Natural killer cell (primary cell): ENCODE measurements around the gene KCND2. TPM values are rescaled to one million over a fixed set of nuclear protein-coding genes. Genes with fewer than 3 reads are reported as not detected.

Experiments used
- ATAC-seq, 3 donors: fragments of 150-1000 bp in 2 of 3; fragments of 200-7000 bp in 1 of 3; cut with Tn5 transposase; 1 replicate in 1 of 3; 2 replicates in 2 of 3; pipeline ENCODE4 v1.10.0; 2021; ENCODE audit warnings: mild to moderate bottlenecking in 2 of 3, moderate library complexity in 2 of 3
- DNase-seq, 2 donors: peaks; one replicate each; pipeline versions ENCODE4 v3.0.0 to v3.0.0-alpha.2; 2013 to 2021; ENCODE audit warnings: mixed read lengths in 1 of 2
- H3K27ac ChIP-seq: one replicate; pipeline ENCODE4 v1.5.1; 2013; ENCODE audit warnings: mild to moderate bottlenecking, low read length
- H3K27me3 ChIP-seq: one replicate; pipeline ENCODE4 v1.6.1; 2013; ENCODE audit warnings: low read length; ENCODE audit not compliant: control insufficient read depth, insufficient read depth
- H3K36me3 ChIP-seq: one replicate; pipeline ENCODE4 v1.6.1; 2013; ENCODE audit warnings: low read length; ENCODE audit not compliant: control insufficient read depth, insufficient read depth
- H3K4me1 ChIP-seq: one replicate; pipeline ENCODE4 v1.6.1; 2013; ENCODE audit warnings: low read length; ENCODE audit not compliant: control insufficient read depth, insufficient read depth
- H3K4me3 ChIP-seq: one replicate; pipeline ENCODE4 v1.5.1; 2013; ENCODE audit warnings: low read length
- H3K9me3 ChIP-seq: one replicate; pipeline ENCODE4 v1.6.1; 2013; ENCODE audit warnings: low read length; ENCODE audit not compliant: control insufficient read depth, insufficient read depth
- H3K27ac Mint-ChIP-seq, 2 donors: one replicate each; pipeline ENCODE4 v1.8.0; 2022; ENCODE audit warnings: mild to moderate bottlenecking in 2 of 2, mixed read lengths in 2 of 2, moderate library complexity in 1 of 2
- H3K27me3 Mint-ChIP-seq, 2 donors: one replicate each; pipeline ENCODE4 v1.8.0; 2022; ENCODE audit warnings: low read depth in 2 of 2, mixed read lengths in 2 of 2
- H3K36me3 Mint-ChIP-seq: one replicate; pipeline ENCODE4 v1.8.0; 2022; ENCODE audit warnings: mixed read lengths
- H3K4me1 Mint-ChIP-seq, 2 donors: one replicate each; pipeline ENCODE4 v1.8.0; 2022; ENCODE audit warnings: mixed read lengths in 2 of 2
- H3K4me3 Mint-ChIP-seq: one replicate; pipeline ENCODE4 v1.8.0; 2022; ENCODE audit warnings: mild to moderate bottlenecking, moderate library complexity, mixed read lengths
- H3K9me3 Mint-ChIP-seq, 2 donors: one replicate each; pipeline ENCODE4 v1.8.0; 2022; ENCODE audit warnings: mixed read lengths in 2 of 2
- CTCF ChIP-seq: fragments of 200-600 bp; IDR thresholded peaks from one replicate; pipeline ENCODE4 v1.8.0; 2022; ENCODE audit warnings: antibody characterized with exemption
- WGBS: methylation state at CpG from one replicate; pipeline ENCODE4 v1.1.7; 2013; ENCODE audit warnings: missing lambda C conversion rate; ENCODE audit not compliant: insufficient coverage; 5-methylcytosine and 5-hydroxymethylcytosine counted together
- intact Hi-C: fragments of 100-400 bp; cut with micrococcal nuclease; formaldehyde crosslinking; loops from one replicate; pipeline ENCODE4 v1.14.2; 2022
- total RNA-seq, 4 donors: library from RNA; stranded (reverse); fragments of 120-200 nt in 1 of 4; gene quantifications; one replicate each; pipeline versions ENCODE4 v1.2.3 to v1.2.4, GENCODE V29; 2013 to 2022

The KCND2 gene
- total RNA-seq, 3 donors from 2014 or later (not counting 1 experiment from before 2014, with no cell fraction given), result not detected

GRCh38 chr7:120662291-120662690 lies 389.3 kb downstream of the KCND2 start:
- Histone ChIP-seq H3K36me3 (no peaks in the 10 kb centered on the region), H3K4me1 (no peaks in the 10 kb centered on the region), H3K9me3 (no peaks in the 10 kb centered on the region), H3K27me3 (no peaks in the 10 kb centered on the region), H3K4me3 (no peak overlapping the region), H3K27ac (no peak overlapping the region)
- Mint-ChIP-seq H3K36me3 (no peaks in the 10 kb centered on the region), H3K27me3 (no peaks in the 10 kb centered on the region), H3K9me3 (peaks cover 0 to 2% of the 10 kb centered on the region in 2 donors), H3K4me1 (no peaks in the 10 kb centered on the region), H3K4me3 (no peak overlapping the region), H3K27ac (no peak overlapping the region)
- DNase-seq (no peak), ATAC-seq (no peak)
- intact Hi-C loops, result no loop called here
- no peak for TF ChIP-seq CTCF

- DNase-seq (no peak), ATAC-seq (no peak)
- no peaks in the 10 kb centered on the region for H3K36me3 ChIP-seq
- no peaks in the 10 kb centered on the region for H3K9me3 ChIP-seq
- TF ChIP-seq CTCF, result no peak
- no peak overlapping the region for H3K4me3 ChIP-seq
- intact Hi-C loops, result no loop called here
- no peak overlapping the region for H3K27ac ChIP-seq
- Mint-ChIP-seq H3K27me3 (no peaks in the 10 kb centered on the region), H3K4me1 (no peaks in the 10 kb centered on the region), H3K27ac (no peak overlapping the region), H3K9me3 (no peaks in the 10 kb centered on the region), H3K36me3 (no peaks in the 10 kb centered on the region), H3K4me3 (no peak overlapping the region)
- WGBS, result no CpG with 5 or more reads among the region's 1 CpG
- H3K4me1 ChIP-seq, result no peaks in the 10 kb centered on the region
- H3K27me3 ChIP-seq, result no peaks in the 10 kb centered on the region
Observed at GRCh38 chr7:120665068-120665467, 392.1 kb downstream of the KCND2 start.

DNA sequence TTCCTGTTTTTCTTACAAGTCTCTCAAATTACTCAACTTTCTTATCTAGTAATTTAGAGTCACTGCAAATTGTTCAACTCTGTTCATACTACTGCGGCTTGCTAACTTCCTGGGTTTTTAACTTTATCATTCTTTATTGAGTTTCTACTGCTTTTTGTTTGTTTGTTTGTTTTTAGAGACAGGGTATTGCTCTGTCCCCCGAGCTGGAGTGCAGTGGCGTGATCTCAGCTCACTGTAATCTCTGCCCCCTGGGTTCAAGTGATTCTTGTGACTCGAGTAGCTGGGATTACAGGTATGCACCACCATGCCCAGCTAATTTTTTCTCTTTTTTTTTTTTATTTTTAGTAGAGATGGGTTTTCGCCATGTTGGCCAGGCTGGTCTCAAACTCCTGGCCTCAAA lies 402.1 kb downstream of the KCND2 start:
- no peaks in the 10 kb centered on the region for H3K36me3 ChIP-seq
- DNase-seq (no peak), ATAC-seq (no peak)
- no peaks in the 10 kb centered on the region for H3K27me3 ChIP-seq
- no peaks in the 10 kb centered on the region for H3K27me3 Mint-ChIP-seq
- H3K27ac ChIP-seq, result no peak overlapping the region
- no peak overlapping the region for H3K27ac Mint-ChIP-seq
- no peaks in the 10 kb centered on the region for H3K9me3 ChIP-seq
- no peaks in the 10 kb centered on the region for H3K4me1 ChIP-seq
- no peak overlapping the region for H3K4me3 ChIP-seq
- TF ChIP-seq CTCF, result no peak
- 66% methylated on average over 4 of the region's 5 CpGs for WGBS
- no peaks in the 10 kb centered on the region for H3K36me3 Mint-ChIP-seq
- no peak overlapping the region for H3K4me3 Mint-ChIP-seq
- intact Hi-C loops, result no loop called here
- no peaks in the 10 kb centered on the region for H3K4me1 Mint-ChIP-seq
- peaks cover 5 to 6% of the 10 kb centered on the region in 2 donors for H3K9me3 Mint-ChIP-seq

DNA sequence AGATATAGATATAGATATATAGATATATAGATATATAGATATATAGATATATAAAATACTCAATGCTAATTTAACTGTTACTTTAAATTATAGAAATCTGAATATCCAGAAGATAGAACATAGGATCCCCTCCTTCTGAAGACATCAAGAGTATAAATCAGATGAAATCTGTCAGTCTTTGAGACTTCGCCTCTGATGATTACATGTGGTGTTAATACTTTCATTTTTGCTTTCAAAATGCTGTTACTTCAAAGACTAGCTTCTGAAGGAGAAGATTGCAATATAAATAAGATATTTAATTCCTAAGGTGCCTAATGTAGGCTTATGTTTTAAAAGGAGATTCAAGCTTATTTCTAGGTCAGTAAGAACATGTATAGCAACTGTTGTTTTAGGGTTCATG lies 404.6 kb downstream of the KCND2 start:
- intact Hi-C loops, result no loop called here
- no peaks in the 10 kb centered on the region for H3K9me3 Mint-ChIP-seq
- no peak for TF ChIP-seq CTCF
- Histone ChIP-seq H3K27me3 (no peaks in the 10 kb centered on the region), H3K4me3 (no peak overlapping the region), H3K4me1 (no peaks in the 10 kb centered on the region), H3K27ac (no peak overlapping the region), H3K36me3 (no peaks in the 10 kb centered on the region), H3K9me3 (no peaks in the 10 kb centered on the region)
- H3K4me1 Mint-ChIP-seq, result no peaks in the 10 kb centered on the region
- no peak overlapping the region for H3K27ac Mint-ChIP-seq
- no peak for DNase-seq
- WGBS, result no CpG with 5 or more reads among the region's 1 CpG
- H3K36me3 Mint-ChIP-seq, result no peaks in the 10 kb centered on the region
- H3K27me3 Mint-ChIP-seq, result no peaks in the 10 kb centered on the region
- H3K4me3 Mint-ChIP-seq, result no peak overlapping the region
- no peak for ATAC-seq
